WTC11 (cell line): ENCODE results near the gene DFFB. TPM values are rescaled to one million over a fixed set of nuclear protein-coding genes. Genes with fewer than 3 reads are reported as not detected.

Experiments
- ATAC-seq: fragments of 200-7000 bp; cut with Tn5 transposase; 2 replicates; pipeline ENCODE4 v1.10.0; 2021; ENCODE audit warnings: mild to moderate bottlenecking, moderate library complexity
- CTCF ChIA-PET: fragments of 300-600 bp; sonication (Branson Sonifier 250); formaldehyde crosslinking; loops from one replicate; lab custom pipeline; 2021; ENCODE audit warnings: antibody characterized with exemption; lab: Charles Lee
- POLR2A ChIA-PET: fragments of 350-600 bp; sonication (Branson Sonifier 250); formaldehyde crosslinking; loops from one replicate; lab custom pipeline; 2021; ENCODE audit warnings: antibody characterized with exemption; lab: Charles Lee
- DNase-seq: peaks from one replicate; pipeline ENCODE4 v3.0.0; 2021; ENCODE audit warnings: low spot score
- H3K27ac Mint-ChIP-seq: 2 replicates; pipeline ENCODE4 v1.8.0; 2021; ENCODE audit warnings: mixed read lengths
- H3K27me3 Mint-ChIP-seq: 2 replicates; pipeline ENCODE4 v1.8.0; 2021; ENCODE audit warnings: low read depth, mild to moderate bottlenecking, moderate library complexity, mixed read lengths
- H3K36me3 Mint-ChIP-seq: 2 replicates; pipeline ENCODE4 v1.8.0; 2021; ENCODE audit warnings: mixed read lengths
- H3K4me1 Mint-ChIP-seq: 2 replicates; pipeline ENCODE4 v1.8.0; 2022; ENCODE audit warnings: mixed read lengths
- H3K4me3 Mint-ChIP-seq: 2 replicates; pipeline ENCODE4 v1.8.0; 2021; ENCODE audit warnings: mild to moderate bottlenecking, moderate library complexity, mixed read lengths
- H3K9me3 Mint-ChIP-seq: 2 replicates; pipeline ENCODE4 v1.8.0; 2021; ENCODE audit warnings: mixed read lengths
- ATF1 ChIP-seq: sonication (generic); formaldehyde crosslinking; IDR thresholded peaks from 2 replicates; pipeline ENCODE4 v1.8.1; 2023; ENCODE audit warnings: mild to moderate bottlenecking, moderate library complexity, missing genetic modification reagents
- GABPB1 ChIP-seq: sonication (generic); formaldehyde crosslinking; IDR thresholded peaks from 2 replicates; pipeline ENCODE4 v1.8.1; 2023; ENCODE audit warnings: mild to moderate bottlenecking, missing genetic modification reagents
- JUN ChIP-seq: sonication (generic); formaldehyde crosslinking; IDR thresholded peaks from 2 replicates; pipeline ENCODE4 v1.8.0; 2023; ENCODE audit warnings: mild to moderate bottlenecking, missing genetic modification reagents
- NFYB ChIP-seq: sonication (generic); formaldehyde crosslinking; conservative IDR thresholded peaks from 2 replicates; pipeline ENCODE4 v1.8.0; 2022; ENCODE audit warnings: low read depth, missing genetic modification reagents
- OVOL2 ChIP-seq: fragments of 250-450 bp; sonication (Bioruptor Pico); IDR thresholded peaks from 2 replicates; pipeline ENCODE4 v1.9.0; 2021; ENCODE audit warnings: mild to moderate bottlenecking, borderline replicate concordance
- STAT6 ChIP-seq: sonication (generic); formaldehyde crosslinking; conservative IDR thresholded peaks from 2 replicates; pipeline ENCODE4 v1.8.1; 2023; ENCODE audit warnings: mild to moderate bottlenecking, low read depth, missing genetic modification reagents, moderate library complexity
- TEAD1 ChIP-seq: sonication (generic); formaldehyde crosslinking; IDR thresholded peaks from 2 replicates; pipeline ENCODE4 v1.8.0; 2022; ENCODE audit warnings: mild to moderate bottlenecking, missing genetic modification reagents
- ZBTB43 ChIP-seq: sonication (generic); formaldehyde crosslinking; IDR thresholded peaks from 2 replicates; pipeline ENCODE4 v1.8.1; 2023; ENCODE audit warnings: mild to moderate bottlenecking, missing genetic modification reagents
- ZMAT4 ChIP-seq: fragments of 250-450 bp; sonication (Bioruptor Pico); IDR thresholded peaks from 2 replicates; pipeline ENCODE4 v1.9.0; 2021; ENCODE audit warnings: mild to moderate bottlenecking
- ZNF121 ChIP-seq: sonication (generic); formaldehyde crosslinking; IDR thresholded peaks from 2 replicates; pipeline ENCODE4 v1.8.0; 2023; ENCODE audit warnings: missing genetic modification reagents
- ZNF317 ChIP-seq: sonication (generic); formaldehyde crosslinking; IDR thresholded peaks from 2 replicates; pipeline ENCODE4 v1.8.1; 2023; ENCODE audit warnings: low read depth, mild to moderate bottlenecking, moderate library complexity, missing genetic modification reagents, borderline replicate concordance
- ZNF425 ChIP-seq: fragments of 250-450 bp; sonication (Bioruptor Pico); conservative IDR thresholded peaks from 2 replicates; pipeline ENCODE4 v1.9.0; 2021; ENCODE audit warnings: mild to moderate bottlenecking
- total RNA-seq: library from RNA; stranded (reverse); gene quantifications from 3 replicates; pipeline ENCODE4 v1.2.3, GENCODE V29; 2021
- TF ChIP-seq, protein P1 (sequence below): sonication (generic); formaldehyde crosslinking; IDR thresholded peaks from 2 replicates; pipeline ENCODE4 v1.8.0; 2023; ENCODE audit warnings: missing genetic modification reagents, mild to moderate bottlenecking, borderline replicate concordance
- TF ChIP-seq, protein P2 (sequence below): sonication (generic); formaldehyde crosslinking; IDR thresholded peaks from 2 replicates; pipeline ENCODE4 v1.8.0; 2022; ENCODE audit warnings: missing genetic modification reagents
- TF ChIP-seq, protein P3 (sequence below): sonication (generic); formaldehyde crosslinking; IDR thresholded peaks from 2 replicates; pipeline ENCODE4 v1.8.0; 2023; ENCODE audit warnings: mild to moderate bottlenecking, missing genetic modification reagents
- TF ChIP-seq, protein P4 (sequence below): sonication (generic); formaldehyde crosslinking; IDR thresholded peaks from 2 replicates; pipeline ENCODE4 v1.8.1; 2023; ENCODE audit warnings: mild to moderate bottlenecking, missing genetic modification reagents, moderate library complexity

Gene DFFB
- total RNA-seq, 1 experiment from 2014 or later = 9.2 TPM

- Mint-ChIP-seq H3K27me3 (no peaks in the 10 kb centered on the region), H3K9me3 (peaks cover 11% of the 10 kb centered on the region), H3K27ac (no peak overlapping the region), H3K36me3 (peaks cover 43% of the 10 kb centered on the region), H3K4me3 (no peak overlapping the region), H3K4me1 (no peaks in the 10 kb centered on the region)
- CTCF ChIA-PET = interaction anchor here (1.7 kb wide), 1 partner anchor 30 kb away, joined by 4 read pairs; the partner anchor contains the start of gene C1orf174
- no peak for TF ChIP-seq ATF1 (CRISPR knock-in tag)
- no peak for TF ChIP-seq ZNF121 (CRISPR knock-in tag)
- TF ChIP-seq, protein P1, sequence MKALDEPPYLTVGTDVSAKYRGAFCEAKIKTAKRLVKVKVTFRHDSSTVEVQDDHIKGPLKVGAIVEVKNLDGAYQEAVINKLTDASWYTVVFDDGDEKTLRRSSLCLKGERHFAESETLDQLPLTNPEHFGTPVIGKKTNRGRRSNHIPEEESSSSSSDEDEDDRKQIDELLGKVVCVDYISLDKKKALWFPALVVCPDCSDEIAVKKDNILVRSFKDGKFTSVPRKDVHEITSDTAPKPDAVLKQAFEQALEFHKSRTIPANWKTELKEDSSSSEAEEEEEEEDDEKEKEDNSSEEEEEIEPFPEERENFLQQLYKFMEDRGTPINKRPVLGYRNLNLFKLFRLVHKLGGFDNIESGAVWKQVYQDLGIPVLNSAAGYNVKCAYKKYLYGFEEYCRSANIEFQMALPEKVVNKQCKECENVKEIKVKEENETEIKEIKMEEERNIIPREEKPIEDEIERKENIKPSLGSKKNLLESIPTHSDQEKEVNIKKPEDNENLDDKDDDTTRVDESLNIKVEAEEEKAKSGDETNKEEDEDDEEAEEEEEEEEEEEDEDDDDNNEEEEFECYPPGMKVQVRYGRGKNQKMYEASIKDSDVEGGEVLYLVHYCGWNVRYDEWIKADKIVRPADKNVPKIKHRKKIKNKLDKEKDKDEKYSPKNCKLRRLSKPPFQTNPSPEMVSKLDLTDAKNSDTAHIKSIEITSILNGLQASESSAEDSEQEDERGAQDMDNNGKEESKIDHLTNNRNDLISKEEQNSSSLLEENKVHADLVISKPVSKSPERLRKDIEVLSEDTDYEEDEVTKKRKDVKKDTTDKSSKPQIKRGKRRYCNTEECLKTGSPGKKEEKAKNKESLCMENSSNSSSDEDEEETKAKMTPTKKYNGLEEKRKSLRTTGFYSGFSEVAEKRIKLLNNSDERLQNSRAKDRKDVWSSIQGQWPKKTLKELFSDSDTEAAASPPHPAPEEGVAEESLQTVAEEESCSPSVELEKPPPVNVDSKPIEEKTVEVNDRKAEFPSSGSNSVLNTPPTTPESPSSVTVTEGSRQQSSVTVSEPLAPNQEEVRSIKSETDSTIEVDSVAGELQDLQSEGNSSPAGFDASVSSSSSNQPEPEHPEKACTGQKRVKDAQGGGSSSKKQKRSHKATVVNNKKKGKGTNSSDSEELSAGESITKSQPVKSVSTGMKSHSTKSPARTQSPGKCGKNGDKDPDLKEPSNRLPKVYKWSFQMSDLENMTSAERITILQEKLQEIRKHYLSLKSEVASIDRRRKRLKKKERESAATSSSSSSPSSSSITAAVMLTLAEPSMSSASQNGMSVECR (CRISPR knock-in tag) = no peak
- TF ChIP-seq ZBTB43 = no peak
- TF ChIP-seq, protein P2, sequence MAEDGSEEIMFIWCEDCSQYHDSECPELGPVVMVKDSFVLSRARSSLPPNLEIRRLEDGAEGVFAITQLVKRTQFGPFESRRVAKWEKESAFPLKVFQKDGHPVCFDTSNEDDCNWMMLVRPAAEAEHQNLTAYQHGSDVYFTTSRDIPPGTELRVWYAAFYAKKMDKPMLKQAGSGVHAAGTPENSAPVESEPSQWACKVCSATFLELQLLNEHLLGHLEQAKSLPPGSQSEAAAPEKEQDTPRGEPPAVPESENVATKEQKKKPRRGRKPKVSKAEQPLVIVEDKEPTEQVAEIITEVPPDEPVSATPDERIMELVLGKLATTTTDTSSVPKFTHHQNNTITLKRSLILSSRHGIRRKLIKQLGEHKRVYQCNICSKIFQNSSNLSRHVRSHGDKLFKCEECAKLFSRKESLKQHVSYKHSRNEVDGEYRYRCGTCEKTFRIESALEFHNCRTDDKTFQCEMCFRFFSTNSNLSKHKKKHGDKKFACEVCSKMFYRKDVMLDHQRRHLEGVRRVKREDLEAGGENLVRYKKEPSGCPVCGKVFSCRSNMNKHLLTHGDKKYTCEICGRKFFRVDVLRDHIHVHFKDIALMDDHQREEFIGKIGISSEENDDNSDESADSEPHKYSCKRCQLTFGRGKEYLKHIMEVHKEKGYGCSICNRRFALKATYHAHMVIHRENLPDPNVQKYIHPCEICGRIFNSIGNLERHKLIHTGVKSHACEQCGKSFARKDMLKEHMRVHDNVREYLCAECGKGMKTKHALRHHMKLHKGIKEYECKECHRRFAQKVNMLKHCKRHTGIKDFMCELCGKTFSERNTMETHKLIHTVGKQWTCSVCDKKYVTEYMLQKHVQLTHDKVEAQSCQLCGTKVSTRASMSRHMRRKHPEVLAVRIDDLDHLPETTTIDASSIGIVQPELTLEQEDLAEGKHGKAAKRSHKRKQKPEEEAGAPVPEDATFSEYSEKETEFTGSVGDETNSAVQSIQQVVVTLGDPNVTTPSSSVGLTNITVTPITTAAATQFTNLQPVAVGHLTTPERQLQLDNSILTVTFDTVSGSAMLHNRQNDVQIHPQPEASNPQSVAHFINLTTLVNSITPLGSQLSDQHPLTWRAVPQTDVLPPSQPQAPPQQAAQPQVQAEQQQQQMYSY (CRISPR knock-in tag) = no peak
- no peak for TF ChIP-seq TEAD1 (CRISPR knock-in tag)
- no peak for TF ChIP-seq STAT6 (CRISPR knock-in tag)
- no peak for TF ChIP-seq NFYB (CRISPR knock-in tag)
- no peak for TF ChIP-seq ZMAT4 (CRISPR knock-in tag)
- no peak for TF ChIP-seq ZNF425
- TF ChIP-seq JUN (CRISPR knock-in tag) = no peak
- no peak for TF ChIP-seq OVOL2 (CRISPR knock-in tag)
- TF ChIP-seq, protein P3, sequence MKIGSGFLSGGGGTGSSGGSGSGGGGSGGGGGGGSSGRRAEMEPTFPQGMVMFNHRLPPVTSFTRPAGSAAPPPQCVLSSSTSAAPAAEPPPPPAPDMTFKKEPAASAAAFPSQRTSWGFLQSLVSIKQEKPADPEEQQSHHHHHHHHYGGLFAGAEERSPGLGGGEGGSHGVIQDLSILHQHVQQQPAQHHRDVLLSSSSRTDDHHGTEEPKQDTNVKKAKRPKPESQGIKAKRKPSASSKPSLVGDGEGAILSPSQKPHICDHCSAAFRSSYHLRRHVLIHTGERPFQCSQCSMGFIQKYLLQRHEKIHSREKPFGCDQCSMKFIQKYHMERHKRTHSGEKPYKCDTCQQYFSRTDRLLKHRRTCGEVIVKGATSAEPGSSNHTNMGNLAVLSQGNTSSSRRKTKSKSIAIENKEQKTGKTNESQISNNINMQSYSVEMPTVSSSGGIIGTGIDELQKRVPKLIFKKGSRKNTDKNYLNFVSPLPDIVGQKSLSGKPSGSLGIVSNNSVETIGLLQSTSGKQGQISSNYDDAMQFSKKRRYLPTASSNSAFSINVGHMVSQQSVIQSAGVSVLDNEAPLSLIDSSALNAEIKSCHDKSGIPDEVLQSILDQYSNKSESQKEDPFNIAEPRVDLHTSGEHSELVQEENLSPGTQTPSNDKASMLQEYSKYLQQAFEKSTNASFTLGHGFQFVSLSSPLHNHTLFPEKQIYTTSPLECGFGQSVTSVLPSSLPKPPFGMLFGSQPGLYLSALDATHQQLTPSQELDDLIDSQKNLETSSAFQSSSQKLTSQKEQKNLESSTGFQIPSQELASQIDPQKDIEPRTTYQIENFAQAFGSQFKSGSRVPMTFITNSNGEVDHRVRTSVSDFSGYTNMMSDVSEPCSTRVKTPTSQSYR (CRISPR knock-in tag) = no peak
- no peak for TF ChIP-seq ZNF317
- no peak for TF ChIP-seq GABPB1 (CRISPR knock-in tag)
- TF ChIP-seq, protein P4, sequence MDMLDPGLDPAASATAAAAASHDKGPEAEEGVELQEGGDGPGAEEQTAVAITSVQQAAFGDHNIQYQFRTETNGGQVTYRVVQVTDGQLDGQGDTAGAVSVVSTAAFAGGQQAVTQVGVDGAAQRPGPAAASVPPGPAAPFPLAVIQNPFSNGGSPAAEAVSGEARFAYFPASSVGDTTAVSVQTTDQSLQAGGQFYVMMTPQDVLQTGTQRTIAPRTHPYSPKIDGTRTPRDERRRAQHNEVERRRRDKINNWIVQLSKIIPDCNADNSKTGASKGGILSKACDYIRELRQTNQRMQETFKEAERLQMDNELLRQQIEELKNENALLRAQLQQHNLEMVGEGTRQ (CRISPR knock-in tag) = no peak
- POLR2A ChIA-PET = interaction anchor here (1.0 kb wide), 1 partner anchor 12 kb away, joined by 3 read pairs; no protein-coding TSS in a partner anchor
- DNase-seq (no peak), ATAC-seq (no peak; the same call in 1 of the 2 replicates)
Measured at GRCh38 chr1:3869751-3870301, 12.6 kb downstream of the DFFB start.
